DOHH2 (cell line): ENCODE results near the gene TSGA10.

ENCODE experiments used
- EZH2phosphoT487 ChIP-seq: fragments of 200-600 bp; sonication (generic); IDR thresholded peaks from 2 replicates; pipeline ENCODE4 v1.6.1; 2017; ENCODE audit warnings: borderline replicate concordance, mild to moderate bottlenecking, antibody characterized with exemption, low read length, moderate library complexity, mixed read lengths
- TF ChIP-seq, protein P1 (sequence below): fragments of 200-600 bp; sonication (generic); IDR thresholded peaks from one replicate; pipeline ENCODE4 v1.5.1; 2014; ENCODE audit warnings: antibody characterized with exemption, mild to moderate bottlenecking, low read depth, low read length; ENCODE audit not compliant: poor library complexity, severe bottlenecking

DNA sequence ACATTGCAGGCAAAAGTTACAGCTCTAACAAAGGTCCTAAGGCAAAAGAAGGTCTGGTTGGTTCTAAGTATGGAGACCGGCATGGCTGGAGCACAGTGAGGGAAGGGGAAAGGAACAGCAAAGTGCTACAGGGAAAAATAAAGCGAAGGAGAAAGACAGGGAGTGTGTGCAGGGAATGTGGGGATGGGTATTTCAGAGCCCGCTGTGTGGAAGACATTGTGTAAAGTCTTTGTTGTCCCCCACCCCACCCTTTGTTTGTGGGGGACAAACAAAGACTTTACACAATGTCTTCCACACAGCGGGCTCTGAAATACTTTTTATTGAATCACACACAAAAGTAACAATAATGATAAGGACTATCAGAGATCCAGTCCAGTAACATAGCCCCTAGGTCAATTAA, 42.1 kb downstream of the TSGA10 start:
- TF ChIP-seq EZH2phosphoT487: no peak
- TF ChIP-seq, protein P1, sequence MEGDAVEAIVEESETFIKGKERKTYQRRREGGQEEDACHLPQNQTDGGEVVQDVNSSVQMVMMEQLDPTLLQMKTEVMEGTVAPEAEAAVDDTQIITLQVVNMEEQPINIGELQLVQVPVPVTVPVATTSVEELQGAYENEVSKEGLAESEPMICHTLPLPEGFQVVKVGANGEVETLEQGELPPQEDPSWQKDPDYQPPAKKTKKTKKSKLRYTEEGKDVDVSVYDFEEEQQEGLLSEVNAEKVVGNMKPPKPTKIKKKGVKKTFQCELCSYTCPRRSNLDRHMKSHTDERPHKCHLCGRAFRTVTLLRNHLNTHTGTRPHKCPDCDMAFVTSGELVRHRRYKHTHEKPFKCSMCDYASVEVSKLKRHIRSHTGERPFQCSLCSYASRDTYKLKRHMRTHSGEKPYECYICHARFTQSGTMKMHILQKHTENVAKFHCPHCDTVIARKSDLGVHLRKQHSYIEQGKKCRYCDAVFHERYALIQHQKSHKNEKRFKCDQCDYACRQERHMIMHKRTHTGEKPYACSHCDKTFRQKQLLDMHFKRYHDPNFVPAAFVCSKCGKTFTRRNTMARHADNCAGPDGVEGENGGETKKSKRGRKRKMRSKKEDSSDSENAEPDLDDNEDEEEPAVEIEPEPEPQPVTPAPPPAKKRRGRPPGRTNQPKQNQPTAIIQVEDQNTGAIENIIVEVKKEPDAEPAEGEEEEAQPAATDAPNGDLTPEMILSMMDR: no peak
